ENCODE measurements around the gene ACSL3.
"Not testable (repeated sequence)": the region's sequence is repeated elsewhere in the genome, so short reads cannot be mapped to it uniquely, and the experiment has no call there.

Gene ACSL3

DNA sequence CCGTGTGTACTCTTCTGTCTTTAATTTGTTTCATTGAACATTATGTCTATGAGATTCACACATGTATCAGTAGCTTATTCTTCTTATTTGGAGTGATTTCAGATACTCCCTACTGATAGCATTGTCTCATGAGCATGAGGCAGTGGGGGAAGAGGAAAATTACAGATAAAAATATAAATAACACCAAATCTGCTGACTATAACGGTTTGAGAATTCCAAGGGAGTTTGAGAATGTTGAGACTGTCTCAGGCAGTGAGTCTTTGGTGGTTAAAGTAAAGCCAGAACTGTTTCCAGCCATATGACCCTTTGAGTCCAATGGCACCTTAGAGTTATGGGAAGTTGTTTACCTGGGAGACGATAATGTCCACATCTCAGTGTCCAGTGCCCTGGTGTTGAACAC, 118.6 kb downstream of the ACSL3 start:
- DNase-seq, result no peak

DNA sequence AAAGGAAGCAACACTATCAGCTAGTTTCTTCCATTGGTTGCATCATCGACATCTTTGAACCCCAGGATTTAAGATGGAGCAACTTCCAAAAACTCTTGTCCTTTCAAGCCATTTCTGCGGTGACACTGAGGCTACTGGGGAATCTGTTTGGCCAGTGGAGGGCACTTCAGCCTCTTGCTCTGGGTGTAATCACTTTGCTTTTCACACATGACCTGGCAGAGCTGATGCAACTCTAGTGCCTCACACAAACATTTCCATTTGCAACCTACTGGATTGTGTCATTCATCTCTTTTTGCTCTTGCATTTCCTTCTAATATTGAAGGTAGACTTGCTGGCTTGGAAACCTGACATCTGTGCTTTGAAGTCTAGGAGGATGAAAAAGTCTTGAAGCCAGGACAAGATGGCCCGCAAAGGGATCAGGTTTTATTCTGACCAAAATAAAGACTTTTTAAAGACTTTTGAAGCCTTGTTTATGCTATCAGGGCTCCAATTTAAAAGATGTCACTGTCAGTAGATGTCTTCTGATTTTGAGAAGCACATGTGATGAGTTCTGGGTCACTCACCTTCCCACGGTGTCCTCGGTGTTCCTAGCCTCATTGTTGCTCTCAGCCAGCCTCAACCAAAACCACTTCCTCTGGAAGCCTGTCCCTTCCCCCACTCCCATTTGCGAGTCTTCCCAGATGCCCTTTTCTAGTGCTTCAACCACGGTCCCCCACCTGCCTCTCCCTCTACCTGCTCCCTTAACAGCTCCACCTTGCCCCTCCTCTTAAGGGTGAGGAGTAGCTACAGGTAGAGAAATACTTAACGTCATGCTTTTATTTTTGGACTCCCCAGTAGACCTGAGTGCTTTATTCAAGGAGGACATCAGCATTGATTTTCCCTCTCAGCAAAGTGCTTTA, 121.4 kb downstream of the ACSL3 start:
- DNase-seq, result no peak

DNA sequence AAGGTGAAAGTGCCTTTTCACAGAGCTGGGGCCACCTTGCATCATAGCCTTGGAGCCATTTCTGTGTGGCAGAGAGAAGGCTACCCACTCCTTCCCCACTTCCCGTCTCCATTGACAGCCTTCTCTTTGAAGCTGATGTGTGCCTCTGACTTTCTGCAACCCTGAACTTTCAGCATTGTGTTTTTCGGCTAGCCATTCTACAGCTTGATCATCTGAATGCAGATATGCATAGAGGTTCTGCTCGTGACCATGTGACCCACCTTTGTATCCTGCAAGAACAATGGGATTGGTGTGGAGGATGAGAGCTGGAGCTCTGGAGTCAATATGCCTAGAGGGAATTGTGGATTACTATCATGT, 122.1 kb downstream of the ACSL3 start:
- no peak for DNase-seq

DNA sequence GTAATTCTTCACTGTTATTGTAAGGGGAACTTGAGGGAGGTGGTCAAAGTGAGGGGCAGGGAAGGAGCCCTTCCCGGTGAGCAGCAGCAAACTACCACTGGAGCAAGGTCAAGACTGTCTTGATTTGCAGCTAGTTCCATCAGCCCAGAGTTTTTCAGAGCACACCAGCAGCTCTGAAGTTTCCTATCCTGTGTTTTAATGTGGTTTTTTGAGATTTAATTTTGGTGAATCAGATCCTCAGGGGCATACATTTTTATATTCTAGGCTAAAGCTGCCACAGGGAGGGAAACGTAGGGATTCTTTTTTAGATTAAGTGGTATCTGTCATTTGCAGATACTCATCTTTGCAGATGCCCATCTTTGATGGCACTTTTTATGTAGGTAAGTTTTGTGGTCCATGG, 124.1 kb downstream of the ACSL3 start:
- DNase-seq, result no peak

DNA sequence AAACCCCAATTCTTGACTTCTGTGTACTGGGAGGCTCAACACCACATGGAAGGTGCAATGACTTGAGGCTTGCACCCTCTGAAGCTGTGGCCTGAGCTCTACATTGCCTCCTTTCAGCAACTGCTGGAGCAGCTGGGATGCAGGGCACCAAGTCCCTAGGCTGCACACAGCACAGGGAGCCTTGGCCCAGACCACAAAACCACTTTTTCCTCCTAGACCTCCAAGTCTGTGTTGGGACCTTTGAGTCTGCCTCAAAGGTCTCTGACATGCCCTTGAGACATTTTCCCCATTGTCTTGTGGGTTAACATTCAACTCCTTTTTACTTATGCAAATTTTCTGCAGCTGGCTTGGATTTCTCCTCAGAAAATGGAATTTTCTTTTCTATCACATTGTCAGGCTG, 128.6 kb downstream of the ACSL3 start:
- no peak for DNase-seq

DNA sequence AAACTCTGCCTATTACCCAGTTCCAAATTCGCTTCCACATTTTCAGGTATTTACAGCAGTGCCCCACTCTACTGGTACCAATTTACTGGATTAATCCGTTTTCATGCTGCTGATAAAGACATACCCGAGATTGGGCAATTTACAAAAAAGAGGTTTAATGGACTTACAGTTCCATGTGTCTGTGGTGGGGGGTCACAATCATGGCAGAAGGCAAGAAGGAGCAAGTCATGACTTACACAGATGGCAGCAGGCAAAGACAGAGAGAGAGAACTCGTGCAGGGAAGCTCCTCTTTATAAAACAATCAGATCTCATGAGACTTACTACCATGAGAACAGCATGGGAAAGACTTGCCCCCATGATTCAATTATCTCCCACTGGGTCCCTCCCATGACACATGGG, 129.4 kb downstream of the ACSL3 start:
- DNase-seq, result not testable (repeated sequence)

DNA sequence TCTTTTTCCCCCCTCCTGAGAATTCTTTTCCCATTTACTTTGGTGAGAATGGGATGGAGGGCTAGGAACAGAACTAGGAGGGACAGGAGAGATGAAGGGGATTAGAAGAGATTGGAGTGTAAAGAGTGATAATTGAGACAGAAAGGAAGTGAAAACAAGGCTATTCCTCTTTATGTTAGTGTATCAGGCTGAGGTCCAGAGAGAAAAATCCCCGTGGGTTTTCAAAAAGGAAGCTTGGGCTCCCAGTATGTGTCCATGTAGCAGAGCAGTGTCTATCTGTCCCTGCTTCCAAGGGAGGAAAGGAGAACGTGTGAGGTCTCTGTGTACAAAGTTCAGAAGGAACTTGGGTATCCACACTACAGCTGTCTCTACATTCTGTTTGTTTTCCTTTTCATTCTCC, 131.3 kb downstream of the ACSL3 start:
- no peak for DNase-seq

Data from cortex of kidney (tissue), 1 donor.